ENCODE measurements around the gene RCBTB1. TPM values are rescaled to one million over a fixed set of nuclear protein-coding genes. Genes with fewer than 3 reads are reported as not detected.
"Not testable (repeated sequence)": the region's sequence is repeated elsewhere in the genome, so short reads cannot be mapped to it uniquely, and the experiment has no call there.

Gene RCBTB1
- total RNA-seq, 2 experiments from 2014 or later: 18.7 to 19.3 TPM

GRCh38 chr13:49527123-49527522 lies 58.2 kb downstream of the RCBTB1 start:
- Mint-ChIP-seq H3K9me3 (no peaks in the 10 kb centered on the region), H3K4me1 (ENCODE audit: low read depth) (peaks cover 4% of the 10 kb centered on the region), H3K27ac (no peak overlapping the region), H3K4me3 (no peak overlapping the region), H3K36me3 (peaks cover 25% of the 10 kb centered on the region), H3K27me3 (no peaks in the 10 kb centered on the region)
- no peak for DNase-seq
- intact Hi-C loops (cut with micrococcal nuclease): no loop called here
- ChIA-PET CTCF (no interaction called here), POLR2A (no interaction called here)

- Mint-ChIP-seq H3K4me1 (ENCODE audit: low read depth) (peaks cover 4% of the 10 kb centered on the region), H3K27ac (peak overlapping the region; percentile 38), H3K4me3 (no peak overlapping the region), H3K36me3 (peaks cover 25% of the 10 kb centered on the region), H3K27me3 (no peaks in the 10 kb centered on the region), H3K9me3 (no peaks in the 10 kb centered on the region)
- no peak for DNase-seq
- POLR2A ChIA-PET: interaction anchor here (0.6 kb wide), 1 partner anchor 81 kb away, joined by 3 read pairs; the partner anchor contains the start of genes CAB39L and SETDB2
- CTCF ChIA-PET: interaction anchor here (1.0 kb wide), 1 partner anchor 224 kb away, joined by 3 read pairs; no protein-coding TSS in a partner anchor
- intact Hi-C loops (cut with micrococcal nuclease): no loop called here
These were observed 60.4 kb downstream of the RCBTB1 start for GRCh38 chr13:49524740-49525501.

GRCh38 chr13:49521224-49521623 lies 64.1 kb downstream of the RCBTB1 start:
- Mint-ChIP-seq H3K9me3 (no peaks in the 10 kb centered on the region), H3K4me1 (ENCODE audit: low read depth) (peaks cover 4% of the 10 kb centered on the region), H3K4me3 (no peak overlapping the region), H3K36me3 (peaks cover 25% of the 10 kb centered on the region), H3K27me3 (no peaks in the 10 kb centered on the region), H3K27ac (no peak overlapping the region)
- DNase-seq: no peak
- ChIA-PET POLR2A (no interaction called here), CTCF (no interaction called here)
- intact Hi-C loops (cut with micrococcal nuclease): no loop called here

GRCh38 chr13:49517461-49517860 lies 67.9 kb downstream of the RCBTB1 start:
- CTCF ChIA-PET: no interaction called here
- Mint-ChIP-seq H3K9me3 (no peaks in the 10 kb centered on the region), H3K27ac (no peak overlapping the region), H3K4me1 (ENCODE audit: low read depth) (no peaks in the 10 kb centered on the region), H3K4me3 (no peak overlapping the region), H3K36me3 (peaks cover 39% of the 10 kb centered on the region), H3K27me3 (no peaks in the 10 kb centered on the region)
- no peak for DNase-seq
- intact Hi-C loops (cut with micrococcal nuclease): no loop called here
- POLR2A ChIA-PET: no interaction called here

GRCh38 chr13:49516467-49516866 lies 68.9 kb downstream of the RCBTB1 start:
- peaks cover 45% of the 10 kb centered on the region for H3K36me3 Mint-ChIP-seq
- no peak for DNase-seq
- no peak overlapping the region for H3K27ac Mint-ChIP-seq
- H3K9me3 Mint-ChIP-seq: no peaks in the 10 kb centered on the region
- no peaks in the 10 kb centered on the region for H3K27me3 Mint-ChIP-seq
- intact Hi-C loops (cut with micrococcal nuclease): no loop called here
- ChIA-PET POLR2A (interaction anchor here (0.6 kb wide), 1 partner anchor 23 kb away, joined by 3 read pairs; no protein-coding TSS in a partner anchor), CTCF (no interaction called here)
- H3K4me1 Mint-ChIP-seq (ENCODE audit: low read depth): peaks cover 2% of the 10 kb centered on the region
- no peak overlapping the region for H3K4me3 Mint-ChIP-seq

- H3K4me3 Mint-ChIP-seq: no peak overlapping the region
- H3K4me1 Mint-ChIP-seq (ENCODE audit: low read depth): peaks cover 9% of the 10 kb centered on the region
- no peaks in the 10 kb centered on the region for H3K27me3 Mint-ChIP-seq
- intact Hi-C loops (cut with micrococcal nuclease): no loop called here
- ChIA-PET CTCF (no interaction called here), POLR2A (interaction anchor here (0.6 kb wide), 2 partner anchors 11 to 352 kb away, joined by 3 to 4 read pairs; no protein-coding TSS in a partner anchor)
- H3K9me3 Mint-ChIP-seq: no peaks in the 10 kb centered on the region
- H3K36me3 Mint-ChIP-seq: peaks cover 44% of the 10 kb centered on the region
- DNase-seq: no peak
- no peak overlapping the region for H3K27ac Mint-ChIP-seq
These were observed 72.8 kb downstream of the RCBTB1 start for GRCh38 chr13:49512578-49512977.

- Mint-ChIP-seq H3K4me1 (ENCODE audit: low read depth) (peaks cover 34% of the 10 kb centered on the region), H3K27ac (no peak overlapping the region), H3K36me3 (peaks cover 40% of the 10 kb centered on the region), H3K4me3 (no peak overlapping the region), H3K9me3 (peaks cover 1% of the 10 kb centered on the region), H3K27me3 (no peaks in the 10 kb centered on the region)
- ChIA-PET POLR2A (interaction anchor here (1.1 kb wide), 1 partner anchor 10 kb away, joined by 3 read pairs; no protein-coding TSS in a partner anchor), CTCF (no interaction called here)
- intact Hi-C loops (cut with micrococcal nuclease): no loop called here
- DNase-seq: no peak
These were observed 81.4 kb downstream of the RCBTB1 start for GRCh38 chr13:49503951-49504350.

- Mint-ChIP-seq H3K36me3 (peaks cover 49% of the 10 kb centered on the region), H3K9me3 (peaks cover 1% of the 10 kb centered on the region), H3K27ac (no peak overlapping the region), H3K4me1 (ENCODE audit: low read depth) (peaks cover 44% of the 10 kb centered on the region), H3K4me3 (no peak overlapping the region), H3K27me3 (no peaks in the 10 kb centered on the region)
- no peak for DNase-seq
- ChIA-PET POLR2A (no interaction called here), CTCF (no interaction called here)
- intact Hi-C loops (cut with micrococcal nuclease): no loop called here
These were observed 82.4 kb downstream of the RCBTB1 start for GRCh38 chr13:49502954-49503353.

- H3K9me3 Mint-ChIP-seq: no peaks in the 10 kb centered on the region
- peaks cover 48% of the 10 kb centered on the region for H3K4me1 Mint-ChIP-seq (ENCODE audit: low read depth)
- H3K27ac Mint-ChIP-seq: peak overlapping the region; percentile 36
- intact Hi-C loops (cut with micrococcal nuclease): loop anchor here (5.0 kb wide), 2 partner anchors 523 to 1952 kb away; partner anchors contain the start of genes FNDC3A and INTS6
- peaks cover 55% of the 10 kb centered on the region for H3K36me3 Mint-ChIP-seq
- peak overlapping the region; percentile 14 for H3K4me3 Mint-ChIP-seq
- no peaks in the 10 kb centered on the region for H3K27me3 Mint-ChIP-seq
- ChIA-PET CTCF (interaction anchor here (1.0 to 1.1 kb wide), 2 partner anchors 10 to 107 kb away, joined by 3 read pairs; no protein-coding TSS in a partner anchor), POLR2A (interaction anchor here (1.7 kb wide), 1 partner anchor 56 kb away, joined by 8 read pairs; the partner anchor contains the start of genes CAB39L and SETDB2)
- peak; percentile 34 for DNase-seq
These were observed 85.3 kb downstream of the RCBTB1 start for GRCh38 chr13:49499889-49500660.

- ChIA-PET POLR2A (no interaction called here), CTCF (no interaction called here)
- Mint-ChIP-seq H3K36me3 (peaks cover 50% of the 10 kb centered on the region), H3K27ac (peak overlapping the region; percentile 98), H3K27me3 (no peaks in the 10 kb centered on the region), H3K9me3 (no peaks in the 10 kb centered on the region), H3K4me1 (ENCODE audit: low read depth) (peaks cover 57% of the 10 kb centered on the region), H3K4me3 (no peak overlapping the region)
- no peak for DNase-seq
- intact Hi-C loops (cut with micrococcal nuclease): loop anchor here (1.0 to 5.0 kb wide), 3 partner anchors 48 to 1954 kb away; partner anchors contain the start of genes FNDC3A and INTS6
These were observed 87.2 kb downstream of the RCBTB1 start for GRCh38 chr13:49498206-49498605.

- Mint-ChIP-seq H3K27ac (peak overlapping the region; percentile 98), H3K4me1 (ENCODE audit: low read depth) (peaks cover 52% of the 10 kb centered on the region), H3K9me3 (no peaks in the 10 kb centered on the region), H3K36me3 (peaks cover 45% of the 10 kb centered on the region), H3K27me3 (no peaks in the 10 kb centered on the region), H3K4me3 (peak overlapping the region; percentile 86)
- peak; percentile 16 for DNase-seq
- ChIA-PET POLR2A (interaction anchor here (1.8 to 2.1 kb wide), 3 partner anchors 46 to 73 kb away, joined by 6 to 72 read pairs (median 13); partner anchors contain the start of genes CAB39L and SETDB2), CTCF (no interaction called here)
- intact Hi-C loops (cut with micrococcal nuclease): loop anchor here (1.0 to 5.0 kb wide), 4 partner anchors 73 to 1955 kb away; partner anchors contain the start of genes FNDC3A and INTS6
These were observed 88.1 kb downstream of the RCBTB1 start for GRCh38 chr13:49497272-49497671.

- POLR2A ChIA-PET: interaction anchor here (0.8 to 2.1 kb wide), 7 partner anchors 11 to 248 kb away, joined by 3 to 72 read pairs (median 6); partner anchors contain the start of genes CAB39L, RCBTB1 and SETDB2
- peaks cover 52% of the 10 kb centered on the region for H3K4me1 Mint-ChIP-seq (ENCODE audit: low read depth)
- intact Hi-C loops (cut with micrococcal nuclease): loop anchor here (1.0 to 5.0 kb wide), 5 partner anchors 73 to 1955 kb away; partner anchors contain the start of genes FNDC3A, INTS6 and RCBTB1
- not testable (repeated sequence) for H3K27me3 Mint-ChIP-seq, H3K9me3 Mint-ChIP-seq
- peak overlapping the region; percentile 98 for H3K27ac Mint-ChIP-seq
- peaks cover 45% of the 10 kb centered on the region for H3K36me3 Mint-ChIP-seq
- CTCF ChIA-PET: interaction anchor here (1.3 kb wide), 1 partner anchor 51 kb away, joined by 3 read pairs; no protein-coding TSS in a partner anchor
- H3K4me3 Mint-ChIP-seq: peak overlapping the region; percentile 86
- peak; percentile 85 for DNase-seq
These were observed 88.5 kb downstream of the RCBTB1 start for GRCh38 chr13:49496837-49497236.
